ENCODE results near the gene RNF8. TPM values are rescaled to one million over a fixed set of nuclear protein-coding genes. Genes with fewer than 3 reads are reported as not detected.

Gene RNF8
- total RNA-seq, 4 donors from 2014 or later: 2.2 to 12.9 (median 9.0) TPM

DNA sequence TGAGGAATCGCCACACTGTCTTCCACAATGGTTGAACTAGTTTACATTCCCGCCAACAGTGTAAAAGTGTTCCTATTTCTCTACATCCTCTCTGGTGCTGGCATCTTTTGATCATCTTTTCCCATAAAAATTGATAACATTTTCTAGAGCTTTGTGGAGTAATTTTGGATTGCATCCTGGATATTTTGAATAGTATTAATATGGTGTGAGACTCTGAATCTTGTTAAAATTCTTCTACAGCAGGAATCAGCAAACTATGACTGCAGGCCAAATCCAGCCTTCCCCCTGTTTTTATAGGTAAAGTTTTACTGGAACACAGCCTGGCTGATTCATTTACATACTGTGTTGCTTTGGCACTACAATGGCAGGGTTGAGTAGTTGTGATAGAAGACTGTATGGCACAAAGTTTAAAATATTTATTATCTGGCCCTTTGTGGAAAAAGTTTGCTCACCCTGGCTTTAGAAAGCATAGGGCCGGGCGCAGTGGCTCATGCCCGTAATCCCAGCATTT lies 15.0 kb upstream of the RNF8 start:
- in situ Hi-C loops (cut with MboI; ENCODE audit: low pct_ligation_motif_present in 1 of 4, low pct_unique_long_range_greater_than_20kb in 1 of 4, low sequenced_read_pairs in 3 of 4) (loop anchor here in 1 of 4 donors (25.0 kb wide), 1 partner anchor 349 kb away; the partner anchor contains the start of gene MDGA1), intact Hi-C loops (cut with DNase I; ENCODE audit: low total_unique reads) (no loop called here)
- TF ChIP-seq CTCF (IDR thresholded peaks at IDR 0.05): no peak
- TF ChIP-seq POLR2AphosphoS5 (IDR thresholded peaks at IDR 0.05): no peak
- TF ChIP-seq POLR2A (IDR thresholded peaks at IDR 0.05): no peak
- H3K36me3 ChIP-seq: no peaks in the 10 kb centered on the region
- no peak overlapping the region for H3K27ac ChIP-seq
- H3K27me3 ChIP-seq: peaks cover 3% of the 10 kb centered on the region
- DNase-seq: no peak
- 94% methylated on average over 5 of the region's 5 CpGs; no CpG with 5 or more reads in 1 of the 2 donors for WGBS, 2 donors (ENCODE audit: low coverage in 1 of 2)
- no peaks in the 10 kb centered on the region for H3K4me1 ChIP-seq
- no peaks in the 10 kb centered on the region for H3K9me3 ChIP-seq
- no peak overlapping the region for H3K4me3 ChIP-seq

GRCh38 chr6:37339741-37340638 lies 13.8 kb upstream of the RNF8 start:
- intact Hi-C loops (cut with DNase I; ENCODE audit: low total_unique reads): no loop called here
- DNase-seq: no peak
- TF ChIP-seq POLR2AphosphoS5 (IDR thresholded peaks at IDR 0.05): no peak
- H3K4me3 ChIP-seq: no peak overlapping the region
- H3K27ac ChIP-seq: no peak overlapping the region
- 78 to 87% methylated on average over 4 to 5 of the region's 5 CpGs for WGBS, 2 donors (ENCODE audit: low coverage in 1 of 2)
- H3K36me3 ChIP-seq: no peaks in the 10 kb centered on the region
- no peaks in the 10 kb centered on the region for H3K4me1 ChIP-seq
- peaks cover 10% of the 10 kb centered on the region for H3K27me3 ChIP-seq
- in situ Hi-C loops (cut with MboI; ENCODE audit: low pct_ligation_motif_present in 1 of 4, low pct_unique_long_range_greater_than_20kb in 1 of 4, low sequenced_read_pairs in 3 of 4): loop anchor here in 1 of 4 donors (25.0 kb wide), 1 partner anchor 347 kb away; the partner anchor contains the start of gene MDGA1
- H3K9me3 ChIP-seq: no peaks in the 10 kb centered on the region

- WGBS, 2 donors (ENCODE audit: low coverage in 1 of 2): 81 to 87% methylated on average over 4 of the region's 4 CpGs
- TF ChIP-seq CTCF (IDR thresholded peaks at IDR 0.05): no peak
- intact Hi-C loops (cut with DNase I; ENCODE audit: low total_unique reads): no loop called here
These were observed 13.2 kb upstream of the RNF8 start for GRCh38 chr6:37340639-37340943.

GRCh38 chr6:37343248-37343647 lies 10.5 kb upstream of the RNF8 start:
- H3K4me3 ChIP-seq: no peak overlapping the region
- no peaks in the 10 kb centered on the region for H3K36me3 ChIP-seq
- H3K4me1 ChIP-seq: no peaks in the 10 kb centered on the region
- intact Hi-C loops (cut with DNase I; ENCODE audit: low total_unique reads): no loop called here
- 82% methylated on average over 3 of the region's 3 CpGs; no CpG with 5 or more reads in 1 of the 2 donors for WGBS, 2 donors (ENCODE audit: low coverage in 1 of 2)
- no peak for DNase-seq
- TF ChIP-seq POLR2AphosphoS5 (IDR thresholded peaks at IDR 0.05) (no peak), EP300 (IDR thresholded peaks at IDR 0.05; ENCODE audit: low read depth) (no peak), POLR2A (IDR thresholded peaks at IDR 0.05) (no peak), CTCF (IDR thresholded peaks at IDR 0.05) (no peak)
- H3K9me3 ChIP-seq: no peaks in the 10 kb centered on the region
- no peak overlapping the region for H3K27ac ChIP-seq
- in situ Hi-C loops (cut with MboI; ENCODE audit: low pct_ligation_motif_present in 1 of 4, low pct_unique_long_range_greater_than_20kb in 1 of 4, low sequenced_read_pairs in 3 of 4): loop anchor here in 1 of 4 donors (25.0 kb wide), 1 partner anchor 344 kb away; the partner anchor contains the start of gene MDGA1
- H3K27me3 ChIP-seq: peaks cover 10% of the 10 kb centered on the region

More at GRCh38 chr6:37340639-37340943, 13.2 kb upstream of the RNF8 start:
- in situ Hi-C loops (cut with MboI; ENCODE audit: low pct_ligation_motif_present in 1 of 4, low pct_unique_long_range_greater_than_20kb in 1 of 4, low sequenced_read_pairs in 3 of 4): loop anchor here in 1 of 4 donors (25.0 kb wide), 1 partner anchor 347 kb away; the partner anchor contains the start of gene MDGA1
- no peak for DNase-seq
- H3K9me3 ChIP-seq: no peaks in the 10 kb centered on the region
- no peak overlapping the region for H3K27ac ChIP-seq
- H3K36me3 ChIP-seq: no peaks in the 10 kb centered on the region
- no peak overlapping the region for H3K4me3 ChIP-seq
- no peaks in the 10 kb centered on the region for H3K4me1 ChIP-seq
- peaks cover 10% of the 10 kb centered on the region for H3K27me3 ChIP-seq

All from transverse colon (tissue), 4 donors.